Transverse colon (tissue), 4 donors: Measurements from ENCODE around the gene MUC6.

Source experiments
- CTCF ChIP-seq, 5 experiments: fragments of 200-600 bp in 3 of 5; fragments of 450-650 bp in 2 of 5; sonication (generic) in 3 of 5; IDR thresholded peaks; 1 replicate in 2 of 5; 2 replicates in 3 of 5; pipeline ENCODE4 v1.5.1; 2016 to 2017; ENCODE audit warnings: antibody characterized with exemption in 5 of 5, inconsistent platforms in 3 of 5, mild to moderate bottlenecking in 2 of 5, moderate library complexity in 1 of 5
- EP300 ChIP-seq: sonication (generic); formaldehyde crosslinking; IDR thresholded peaks from one replicate; pipeline ENCODE4 v1.6.1; 2017; ENCODE audit warnings: antibody characterized with exemption, low read depth
- POLR2A ChIP-seq: fragments of 450-650 bp; IDR thresholded peaks from one replicate; pipeline ENCODE4 v1.6.1; 2016; ENCODE audit warnings: antibody characterized with exemption, mild to moderate bottlenecking, moderate library complexity
- POLR2AphosphoS5 ChIP-seq, 3 donors: sonication (generic); formaldehyde crosslinking; IDR thresholded peaks; one replicate each; pipeline ENCODE4 v1.6.1; 2016; ENCODE audit warnings: antibody characterized with exemption in 3 of 3

DNA sequence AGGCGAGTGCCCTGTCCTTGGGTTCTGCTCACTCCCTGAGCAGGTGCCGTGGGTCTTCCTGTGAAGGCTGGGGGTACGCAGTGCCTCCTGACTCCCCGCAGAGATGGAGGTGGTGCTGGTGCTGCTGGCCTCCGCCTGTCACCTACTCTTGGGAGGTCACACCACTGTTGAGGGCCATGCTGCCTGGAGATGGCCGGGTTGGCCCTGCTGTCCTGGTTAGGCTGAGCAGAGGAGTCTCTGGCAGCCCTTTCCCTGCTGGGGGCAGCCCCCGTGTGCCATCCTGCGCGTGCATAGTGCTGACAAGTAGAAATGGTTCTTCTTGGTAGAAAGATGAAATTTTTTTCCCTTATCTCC is 49.6 kb downstream of the MUC6 start:
- no peak for TF ChIP-seq CTCF (IDR thresholded peaks at IDR 0.05)
- no peak for TF ChIP-seq POLR2A
- TF ChIP-seq EP300: no peak
- no peak for TF ChIP-seq POLR2AphosphoS5 (IDR thresholded peaks at IDR 0.05)
